ENCODE data around the gene OGDH. TPM values are rescaled to one million over a fixed set of nuclear protein-coding genes. Genes with fewer than 3 reads are reported as not detected.

The OGDH gene
- total and polyA plus RNA-seq, 2 of the 4 experiments (the other 2 are of a cell fraction): 47.4 to 56.5 TPM

GRCh38 chr7:44607141-44608068 lies 978 bp downstream of the OGDH start (continued):
- TF ChIP-seq CTCF (conservative IDR thresholded peaks at IDR 0.05; ENCODE audit: low read depth, low read length): no peak

All from IMR-90 (cell line).